Ramos (cell line): Measurements from ENCODE around the gene RITA1.

Experiments used
- in situ Hi-C: fragments of 300-500 bp; cut with MboI; formaldehyde crosslinking; loops from one replicate; pipeline ENCODE4 v1.14.3; 2022; ENCODE audit warnings: low sequenced_read_pairs; ENCODE audit not compliant: unreplicated experiment

RITA1 gene

GRCh38 chr12:113239811-113240331 is 54.4 kb downstream of the RITA1 start:
- in situ Hi-C loops = no loop called here

- in situ Hi-C loops = no loop called here
Measured at GRCh38 chr12:113240395-113240794, 54.9 kb downstream of the RITA1 start.

GRCh38 chr12:113241191-113242025 is 55.9 kb downstream of the RITA1 start:
- in situ Hi-C loops = no loop called here
